K562 (cell line): ENCODE results near the gene HYAL1. TPM values are rescaled to one million over a fixed set of nuclear protein-coding genes. Genes with fewer than 3 reads are reported as not detected.

Experiments used
- ARID4B ChIP-seq: sonication (generic); formaldehyde crosslinking; IDR thresholded peaks from 2 replicates; pipeline ENCODE4 v1.8.0; 2022; ENCODE audit warnings: mild to moderate bottlenecking, missing genetic modification reagents
- ATF1 ChIP-seq, 2 experiments: fragments of 450-650 bp in 1 of 2; IDR thresholded peaks; 2 replicates each; pipeline ENCODE4 v1.6.1; 2016; ENCODE audit warnings: missing compliant biosample characterization in 1 of 2, missing genetic modification characterization in 1 of 2
- CEBPB ChIP-seq: fragments of 450-650 bp; IDR thresholded peaks from 2 replicates; pipeline ENCODE4 v1.6.1; 2016; ENCODE audit warnings: missing genetic modification characterization, missing compliant biosample characterization
- ELF2 ChIP-seq: fragments of 250-450 bp; sonication (Bioruptor Pico); IDR thresholded peaks from 2 replicates; pipeline ENCODE4 v1.5.0; 2021; ENCODE audit warnings: mild to moderate bottlenecking
- ELF4 ChIP-seq: fragments of 450-650 bp; formaldehyde crosslinking; IDR thresholded peaks from 2 replicates; pipeline ENCODE4 v1.4.0; 2022; ENCODE audit warnings: missing genetic modification characterization
- FOXK2 ChIP-seq, 2 experiments: fragments of 450-650 bp; IDR thresholded peaks in 1 of 2; conservative IDR thresholded peaks in 1 of 2; 2 replicates each; pipeline ENCODE4 v1.6.1; 2016; ENCODE audit warnings: low read depth in 2 of 2, mild to moderate bottlenecking in 1 of 2
- GABPB1 ChIP-seq: sonication (generic); formaldehyde crosslinking; IDR thresholded peaks from 2 replicates; pipeline ENCODE4 v1.8.0; 2022; ENCODE audit warnings: mild to moderate bottlenecking, missing genetic modification reagents
- L3MBTL2 ChIP-seq: fragments of 450-650 bp; IDR thresholded peaks from 2 replicates; pipeline ENCODE4 v1.6.1; 2016; ENCODE audit warnings: mild to moderate bottlenecking, moderate library complexity
- MEF2D ChIP-seq: conservative IDR thresholded peaks from 2 replicates; pipeline ENCODE4 v1.6.1; 2016; ENCODE audit warnings: low read depth, missing genetic modification characterization, missing compliant biosample characterization
- MYC ChIP-seq, 2 experiments: fragments of 250-450 bp in 1 of 2; sonication (Bioruptor Pico) in 1 of 2; IDR thresholded peaks; 2 replicates each; pipeline versions ENCODE4 v1.5.1 to v1.6.1; 2012 to 2021; ENCODE audit warnings: low read depth in 2 of 2, borderline replicate concordance in 1 of 2, improper control_type of control experiment in 1 of 2, low read length in 1 of 2, mild to moderate bottlenecking in 1 of 2, moderate library complexity in 1 of 2
- NFE2 ChIP-seq: IDR thresholded peaks from 2 replicates; pipeline ENCODE4 v1.6.1; 2014; ENCODE audit warnings: antibody characterized with exemption, low read depth
- POLR2A ChIP-seq: fragments of 450-650 bp; conservative IDR thresholded peaks from 2 replicates; pipeline ENCODE4 v1.6.1; 2016
- POLR2G ChIP-seq: fragments of 200-400 bp; formaldehyde crosslinking; IDR thresholded peaks from 2 replicates; pipeline ENCODE4 v1.6.1; 2017; ENCODE audit warnings: low read depth, mild to moderate bottlenecking, antibody characterized with exemption, low read length, moderate library complexity
- RB1 ChIP-seq: fragments of 450-650 bp; IDR thresholded peaks from 2 replicates; pipeline ENCODE4 v1.6.1; 2017; ENCODE audit warnings: low read depth, mild to moderate bottlenecking
- RFX1 ChIP-seq: fragments of 450-650 bp; IDR thresholded peaks from 2 replicates; pipeline ENCODE4 v1.6.1; 2016; ENCODE audit warnings: mild to moderate bottlenecking, moderate library complexity
- SAP30 ChIP-seq: fragments of 200-600 bp; sonication (generic); IDR thresholded peaks from 2 replicates; pipeline ENCODE4 v1.6.1; 2012; ENCODE audit warnings: borderline replicate concordance, low read depth, mild to moderate bottlenecking, moderate library complexity, low read length, control low read depth, inconsistent platforms; ENCODE audit not compliant: insufficient read depth, poor library complexity, severe bottlenecking
- SIN3B ChIP-seq: fragments of 450-650 bp; IDR thresholded peaks from 2 replicates; pipeline ENCODE4 v1.6.1; 2017; ENCODE audit warnings: low read depth, mild to moderate bottlenecking, moderate library complexity
- XRCC5 ChIP-seq: fragments of 200-400 bp; formaldehyde crosslinking; IDR thresholded peaks from 2 replicates; pipeline ENCODE4 v1.6.1; 2017; ENCODE audit warnings: low read depth, mild to moderate bottlenecking, low read length
- ZFPM2 ChIP-seq: fragments of 250-450 bp; sonication (Bioruptor Pico); IDR thresholded peaks from 2 replicates; pipeline ENCODE4 v1.5.1; 2022; ENCODE audit warnings: mild to moderate bottlenecking
- ZNF143 ChIP-seq: sonication (generic); formaldehyde crosslinking; IDR thresholded peaks from 2 replicates; pipeline ENCODE4 v1.9.0; 2022; ENCODE audit warnings: mild to moderate bottlenecking, missing genetic modification reagents
- ZNF436 ChIP-seq: fragments of 250-450, 450-650 bp; sonication (Bioruptor Pico); formaldehyde crosslinking; IDR thresholded peaks from 2 replicates; pipeline ENCODE4 v1.7.0; 2020; ENCODE audit warnings: mild to moderate bottlenecking
- polyA plus RNA-seq, 8 experiments: library from polyadenylated mRNA; depleted of rRNA in 4 of 8; stranded (reverse) in 5 of 8; unstranded in 3 of 8; fragments of >200 nt; fragmentation: Nextera tagmentation in 2 of 8; fragmentation: Illumina TruSeq in 1 of 8; extraction: Ambion mirVana in 2 of 8; extraction: Trizol in 1 of 8; gene quantifications; 2 replicates each; pipeline versions ENCODE4 v1.2.1 to v1.2.3, GENCODE V29; 2011 to 2014; ENCODE audit warnings: inconsistent platforms in 1 of 8, missing spikeins in 1 of 8
- total RNA-seq, 7 experiments: library from RNA; depleted of rRNA in 6 of 7; stranded (reverse); fragments of >200 nt in 6 of 7; fragmentation: Illumina TruSeq in 2 of 7; extraction: Trizol in 2 of 7; gene quantifications; 2 replicates each; pipeline versions ENCODE4 v1.2.1 to v1.2.3, GENCODE V29; 2011 to 2021; ENCODE audit warnings: low replicate concordance in 1 of 7
- TF ChIP-seq, protein P1 (sequence below): fragments of 250-450 bp; sonication (Bioruptor Pico); IDR thresholded peaks from 2 replicates; pipeline ENCODE4 v1.8.0; 2021; ENCODE audit warnings: moderate library complexity, mild to moderate bottlenecking, inconsistent platforms
- TF ChIP-seq, protein P2 (sequence below): conservative IDR thresholded peaks from 2 replicates; pipeline ENCODE4 v1.6.1; 2011; ENCODE audit warnings: low read depth, mild to moderate bottlenecking, low read length; ENCODE audit not compliant: control insufficient read depth

The HYAL1 gene
- total and polyA plus RNA-seq, 9 of the 15 experiments (the other 6 are each of a cell fraction or from before 2014, with no cell fraction given) = 1.4 to 8.5 (median 4.7) TPM

DNA sequence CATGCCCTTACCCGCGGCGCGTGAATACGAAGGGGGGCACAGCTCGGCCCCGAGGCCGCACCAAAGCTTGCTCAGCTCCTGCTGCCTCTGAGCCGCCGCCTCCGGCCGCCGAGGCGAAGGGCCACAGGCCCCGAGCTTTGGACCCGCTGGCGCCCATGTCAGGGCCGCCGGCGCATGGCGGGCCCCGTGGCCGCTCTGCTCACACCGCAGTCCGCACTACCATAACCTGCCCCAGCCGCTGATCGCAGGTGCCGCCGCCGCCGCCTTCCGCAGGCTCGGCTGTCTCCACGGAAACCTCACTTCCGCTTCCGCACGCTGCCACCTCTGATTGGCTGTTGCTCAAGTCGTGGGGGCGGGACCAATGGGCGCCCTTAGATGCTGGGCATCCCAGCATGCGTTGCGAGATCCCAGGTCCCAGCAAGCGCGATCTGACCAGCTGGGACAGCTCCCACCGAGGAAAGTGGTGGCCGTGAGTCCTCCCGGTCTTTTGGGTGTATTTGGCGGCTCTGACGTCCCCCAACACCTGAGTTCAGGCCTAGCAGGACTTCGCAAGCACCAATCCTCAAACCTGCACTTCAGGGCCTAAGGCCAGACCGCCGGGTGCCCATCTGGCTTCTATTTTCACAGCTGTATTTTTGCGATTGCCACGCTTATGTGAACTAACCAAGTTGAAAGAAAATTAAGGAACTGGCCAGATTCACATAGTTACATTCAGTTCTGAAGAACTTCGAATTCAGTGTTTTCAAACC is 24.7 kb upstream of the HYAL1 start, which contains the start of gene TUSC2 (continued):
- peak; percentile 56; the same call in 1 of the 2 replicates for TF ChIP-seq ARID4B (CRISPR knock-in tag)
- TF ChIP-seq RFX1 = peak; percentile 80; the same call in 1 of the 2 replicates
- TF ChIP-seq ZNF143 (CRISPR knock-in tag) = peak; percentile 80
- peak; percentile 52; the same call in 1 of the 2 replicates for TF ChIP-seq MYC (IDR thresholded peaks at IDR 0.05; ENCODE audit: low read depth, low read length)
- TF ChIP-seq MYC (CRISPR knock-in tag; IDR thresholded peaks at IDR 0.05; ENCODE audit: borderline replicate concordance, low read depth) = no peak
- peak; percentile 61 for TF ChIP-seq SAP30
- no peak for TF ChIP-seq ELF4 (CRISPR knock-in tag)
- no peak for TF ChIP-seq FOXK2 (conservative IDR thresholded peaks at IDR 0.05 in 1 of 2, IDR thresholded peaks at IDR 0.05 in 1 of 2; ENCODE audit: low read depth in 2 of 2)
- peak; percentile 28; the same call in 1 of the 2 replicates for TF ChIP-seq L3MBTL2
- no peak for TF ChIP-seq ZNF436
- 0 out of 2 replicates have a peak, but pooled peaks have one; percentile 28 for TF ChIP-seq ELF2 (CRISPR knock-in tag)
- TF ChIP-seq NFE2 = no peak
- peak; percentile 93 for TF ChIP-seq GABPB1 (CRISPR knock-in tag)
- TF ChIP-seq ATF1 (CRISPR knock-in tag; IDR thresholded peaks at IDR 0.05) = no peak
- TF ChIP-seq ATF1 (tag; IDR thresholded peaks at IDR 0.05) = peak; percentile 75
- TF ChIP-seq POLR2G = peak; percentile 95
- peak; percentile 25; the same call in 1 of the 2 replicates for TF ChIP-seq RB1
- TF ChIP-seq, protein P1, sequence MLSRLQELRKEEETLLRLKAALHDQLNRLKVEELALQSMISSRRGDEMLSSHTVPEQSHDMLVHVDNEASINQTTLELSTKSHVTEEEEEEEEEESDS (CRISPR knock-in tag) = no peak
- TF ChIP-seq, protein P2, sequence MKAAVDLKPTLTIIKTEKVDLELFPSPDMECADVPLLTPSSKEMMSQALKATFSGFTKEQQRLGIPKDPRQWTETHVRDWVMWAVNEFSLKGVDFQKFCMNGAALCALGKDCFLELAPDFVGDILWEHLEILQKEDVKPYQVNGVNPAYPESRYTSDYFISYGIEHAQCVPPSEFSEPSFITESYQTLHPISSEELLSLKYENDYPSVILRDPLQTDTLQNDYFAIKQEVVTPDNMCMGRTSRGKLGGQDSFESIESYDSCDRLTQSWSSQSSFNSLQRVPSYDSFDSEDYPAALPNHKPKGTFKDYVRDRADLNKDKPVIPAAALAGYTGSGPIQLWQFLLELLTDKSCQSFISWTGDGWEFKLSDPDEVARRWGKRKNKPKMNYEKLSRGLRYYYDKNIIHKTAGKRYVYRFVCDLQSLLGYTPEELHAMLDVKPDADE = peak; percentile 75
- no peak for TF ChIP-seq CEBPB (tag)
- TF ChIP-seq MEF2D (tag) = no peak
- TF ChIP-seq POLR2A = peak; percentile 63; the same call in 1 of the 2 replicates
- 0 out of 2 replicates have a peak, but pooled peaks have one; percentile 49 for TF ChIP-seq XRCC5
- peak; percentile 88 for TF ChIP-seq SIN3B
- no peak for TF ChIP-seq ZFPM2 (CRISPR knock-in tag)
